ENCODE data around the gene AFAP1L1. TPM values are rescaled to one million over a fixed set of nuclear protein-coding genes. Genes with fewer than 3 reads are reported as not detected.

The AFAP1L1 gene
- polyA plus RNA-seq, 2 of the 4 experiments (the other 2 are of a cell fraction), result 1.5 to 3.5 TPM

GRCh38 chr5:149345892-149346222 lies 74.2 kb downstream of the AFAP1L1 start:
- no peak for TF ChIP-seq PBX3 (IDR thresholded peaks at IDR 0.05)
- TF ChIP-seq HDAC2 (IDR thresholded peaks at IDR 0.05), result no peak
- 0 out of 2 replicates have a peak, but pooled peaks have one; percentile 2 for TF ChIP-seq KDM1A (IDR thresholded peaks at IDR 0.05; ENCODE audit: low read depth)
- TF ChIP-seq HEYL (CRISPR knock-in tag; IDR thresholded peaks at IDR 0.05), result no peak
- TF ChIP-seq HOXB13 (CRISPR knock-in tag; IDR thresholded peaks at IDR 0.05; ENCODE audit: low read depth), result no peak
- TF ChIP-seq HES2 (IDR thresholded peaks at IDR 0.05), result no peak
- TF ChIP-seq CEBPB (IDR thresholded peaks at IDR 0.05), result peak in 1 of 2 experiments; percentile 3; a peak in 1 of 4 replicates
- no peak for TF ChIP-seq RAD21 (conservative IDR thresholded peaks at IDR 0.05 in 1 of 2, IDR thresholded peaks at IDR 0.05 in 1 of 2)
- TF ChIP-seq HOXB5 (CRISPR knock-in tag; IDR thresholded peaks at IDR 0.05), result no peak
- Histone ChIP-seq H3K9me3 (no peaks in the 10 kb centered on the region), H3K4me1 (peaks cover 23% of the 10 kb centered on the region), H3K27ac (peak overlapping the region; percentile 89 to 93), H3K4me2 (peak overlapping the region; percentile 83), H3K4me3 (peak overlapping the region; percentile 94)
- CTCF ChIA-PET, result interaction anchor here (0.9 to 12.7 kb wide), 12 partner anchors 11 to 614 kb away, joined by 3 to 93 read pairs (median 4); partner anchors contain the start of genes CSNK1A1 and PCYOX1L
- WGBS (ENCODE audit: missing lambda C conversion rate), result 2% methylated on average over 11 of the region's 11 CpGs
- DNase-seq (ENCODE audit: low read depth in 1 of 2, low spot score in 1 of 2), result peak in 1 of 2 experiments; percentile 23
- no peak for FAIRE-seq
- POLR2A ChIA-PET, result interaction anchor here (1.3 to 2.5 kb wide), 4 partner anchors 11 to 93 kb away, joined by 3 to 34 read pairs (median 4); partner anchors contain the start of gene PCYOX1L
- peak; percentile 17 to 22 for ATAC-seq

GRCh38 chr5:149348518-149348917 lies 76.9 kb downstream of the AFAP1L1 start:
- Histone ChIP-seq H3K9me3 (no peaks in the 10 kb centered on the region), H3K4me2 (no peak overlapping the region), H3K27ac (no peak overlapping the region), H3K4me3 (no peak overlapping the region), H3K4me1 (peaks cover 16% of the 10 kb centered on the region; the same call in 2 of the 3 replicates)
- CTCF ChIA-PET, result interaction anchor here (1.2 to 15.1 kb wide), 5 partner anchors 11 to 37 kb away, joined by 3 to 158 read pairs (median 3); no protein-coding TSS in a partner anchor
- no peak for TF ChIP-seq RARB (CRISPR knock-in tag; IDR thresholded peaks at IDR 0.05)
- TF ChIP-seq ELK1 (IDR thresholded peaks at IDR 0.05; ENCODE audit: low read depth, low read length), result no peak
- TF ChIP-seq KDM1A (IDR thresholded peaks at IDR 0.05; ENCODE audit: low read depth), result no peak
- no peak for TF ChIP-seq SMC3 (IDR thresholded peaks at IDR 0.05)
- TF ChIP-seq HMGXB4 (CRISPR knock-in tag; IDR thresholded peaks at IDR 0.05; ENCODE audit: borderline replicate concordance), result no peak
- TF ChIP-seq RNF2 (IDR thresholded peaks at IDR 0.05; ENCODE audit: borderline replicate concordance, low read depth), result no peak
- no peak for TF ChIP-seq MAZ (IDR thresholded peaks at IDR 0.05; ENCODE audit: borderline replicate concordance, low read depth, low read length)
- TF ChIP-seq POLR2A (IDR thresholded peaks at IDR 0.05; ENCODE audit: low read length), result no peak
- TF ChIP-seq GATA3 (IDR thresholded peaks at IDR 0.05; ENCODE audit: borderline replicate concordance), result no peak
- no peak for TF ChIP-seq TP53 (CRISPR knock-in tag; IDR thresholded peaks at IDR 0.05)
- TF ChIP-seq JUN (IDR thresholded peaks at IDR 0.05), result no peak
- FAIRE-seq, result no peak
- POLR2A ChIA-PET, result no interaction called here
- WGBS (ENCODE audit: missing lambda C conversion rate), result 79% methylated on average over 1 of the region's 1 CpG
- no peak for ATAC-seq
- no peak for DNase-seq (ENCODE audit: low read depth in 1 of 2, low spot score in 1 of 2)

GRCh38 chr5:149349382-149349781 lies 77.7 kb downstream of the AFAP1L1 start:
- Histone ChIP-seq H3K9me3 (no peaks in the 10 kb centered on the region), H3K27ac (no peak overlapping the region), H3K4me2 (no peak overlapping the region), H3K4me1 (peaks cover 11% of the 10 kb centered on the region; the same call in 2 of the 3 replicates), H3K4me3 (no peak overlapping the region)
- ATAC-seq, result no peak
- TF ChIP-seq ZSCAN20 (CRISPR knock-in tag; IDR thresholded peaks at IDR 0.05) (no peak), MAFK (IDR thresholded peaks at IDR 0.05; ENCODE audit: partially characterized antibody) (peak; percentile 77), HDAC2 (IDR thresholded peaks at IDR 0.05) (no peak)
- 97% methylated on average over 4 of the region's 4 CpGs for whole genome bisulfite sequencing (ENCODE audit: missing lambda C conversion rate)
- ChIA-PET POLR2A (no interaction called here), CTCF (interaction anchor here (0.8 to 15.1 kb wide), 7 partner anchors 9 to 36 kb away, joined by 3 to 158 read pairs (median 4); partner anchors contain the start of gene PCYOX1L)
- no peak for DNase-seq (ENCODE audit: low read depth in 1 of 2, low spot score in 1 of 2)
- no peak for FAIRE-seq
